Immature natural killer cell (primary cell): ENCODE measurements around the gene ERFL. TPM values are rescaled to one million over a fixed set of nuclear protein-coding genes. Genes with fewer than 3 reads are reported as not detected.
"Not testable (repeated sequence)": the region's sequence is repeated elsewhere in the genome, so short reads cannot be mapped to it uniquely, and the experiment has no call there.

Experiments
- DNase-seq, 3 donors: peaks; one replicate each; pipeline ENCODE4 v3.0.0; 2022; ENCODE audit warnings: mixed read lengths in 1 of 3
- H3K27ac Mint-ChIP-seq, 6 donors: one replicate each; pipeline ENCODE4 v1.8.0; 2020; ENCODE audit warnings: mixed read lengths in 6 of 6, mild to moderate bottlenecking in 5 of 6, inconsistent platforms in 4 of 6, moderate library complexity in 3 of 6
- H3K27me3 Mint-ChIP-seq, 3 donors: one replicate each; pipeline ENCODE4 v1.8.0; 2020 to 2021; ENCODE audit warnings: low read depth in 3 of 3, mild to moderate bottlenecking in 3 of 3, mixed read lengths in 3 of 3, moderate library complexity in 3 of 3, inconsistent platforms in 1 of 3
- H3K36me3 Mint-ChIP-seq, 3 donors: one replicate each; pipeline ENCODE4 v1.8.0; 2020; ENCODE audit warnings: mixed read lengths in 3 of 3, inconsistent platforms in 2 of 3, mild to moderate bottlenecking in 2 of 3
- H3K4me1 Mint-ChIP-seq, 2 donors: one replicate each; pipeline ENCODE4 v1.8.0; 2020; ENCODE audit warnings: inconsistent platforms in 2 of 2, mild to moderate bottlenecking in 2 of 2, mixed read lengths in 2 of 2, moderate library complexity in 1 of 2
- H3K4me3 Mint-ChIP-seq, 5 donors: one replicate each; pipeline ENCODE4 v1.8.0; 2020; ENCODE audit warnings: mild to moderate bottlenecking in 5 of 5, mixed read lengths in 5 of 5, inconsistent platforms in 3 of 5, moderate library complexity in 3 of 5
- H3K9me3 Mint-ChIP-seq, 6 donors: one replicate each; pipeline ENCODE4 v1.8.0; 2020; ENCODE audit warnings: mild to moderate bottlenecking in 6 of 6, mixed read lengths in 6 of 6, inconsistent platforms in 4 of 6, moderate library complexity in 3 of 6
- polyA plus RNA-seq, 3 donors: library from polyadenylated mRNA; unstranded; fragments of 300-500 nt; fragmentation: Illumina TruSeq; gene quantifications; one replicate each; pipeline ENCODE4 v1.2.3, GENCODE V29; 2021

ERFL gene
- polyA plus RNA-seq, 3 donors from 2014 or later: 0.11 TPM; not detected in 2

GRCh38 chr19:41957838-41958366 is 29.7 kb upstream of the ERFL start:
- peaks cover 0 to 5% (median 0%) of the 10 kb centered on the region in 3 donors for H3K27me3 Mint-ChIP-seq
- peak overlapping the region; percentile 86 to 97 (median 92) for H3K4me3 Mint-ChIP-seq

GRCh38 chr19:41957161-41957837 is 29.1 kb upstream of the ERFL start:
- Mint-ChIP-seq H3K4me1 (peaks cover 18 to 20% of the 10 kb centered on the region in 2 donors), H3K27ac (peak overlapping the region; percentile 83 to 96 (median 92)), H3K4me3 (peak overlapping the region; percentile 86 to 97 (median 92)), H3K27me3 (peaks cover 0 to 5% (median 0%) of the 10 kb centered on the region in 3 donors), H3K9me3 (no peaks in the 10 kb centered on the region), H3K36me3 (no peaks in the 10 kb centered on the region)
- DNase-seq: no peak

More at GRCh38 chr19:41957838-41958366, 29.7 kb upstream of the ERFL start:
- Mint-ChIP-seq H3K36me3 (no peaks in the 10 kb centered on the region), H3K27ac (peak overlapping the region; percentile 83 to 96 (median 92)), H3K9me3 (no peaks in the 10 kb centered on the region), H3K4me1 (peaks cover 18 to 20% of the 10 kb centered on the region in 2 donors)
- peak; percentile 54 to 57 (median 56) for DNase-seq

DNA sequence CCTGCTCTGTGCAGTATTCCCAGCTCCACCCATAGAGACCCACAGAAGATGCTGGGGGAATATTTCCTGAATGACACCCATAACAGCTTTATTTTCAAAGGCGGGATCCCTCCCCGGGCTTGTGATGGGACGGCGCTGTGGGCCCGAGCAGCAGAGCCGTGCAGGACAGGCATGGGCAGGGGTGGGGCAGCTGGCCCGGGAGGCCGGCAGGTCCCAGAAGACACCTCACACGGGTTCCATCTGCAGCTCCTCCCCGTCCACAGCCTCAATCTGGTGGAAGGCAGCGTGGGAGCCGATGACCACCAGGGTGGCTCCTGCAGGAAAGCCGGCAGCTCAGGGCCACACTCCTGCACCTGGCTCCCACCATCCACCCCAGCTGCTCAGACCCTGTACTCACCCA is 28.4 kb upstream of the ERFL start:
- H3K27ac Mint-ChIP-seq: peak overlapping the region in 1 of 6 donors; percentile 49
- no peak for DNase-seq
- no peaks in the 10 kb centered on the region for H3K9me3 Mint-ChIP-seq
- no peak overlapping the region for H3K4me3 Mint-ChIP-seq
- H3K4me1 Mint-ChIP-seq: peaks cover 21 to 22% of the 10 kb centered on the region in 2 donors
- no peaks in the 10 kb centered on the region for H3K36me3 Mint-ChIP-seq
- H3K27me3 Mint-ChIP-seq: peaks cover 0 to 5% (median 0%) of the 10 kb centered on the region in 3 donors

- H3K9me3 Mint-ChIP-seq: no peaks in the 10 kb centered on the region
- H3K36me3 Mint-ChIP-seq: no peaks in the 10 kb centered on the region
- H3K27ac Mint-ChIP-seq: no peak overlapping the region
- no peak overlapping the region for H3K4me3 Mint-ChIP-seq
- peaks cover 0 to 5% (median 0%) of the 10 kb centered on the region in 3 donors for H3K27me3 Mint-ChIP-seq
- H3K4me1 Mint-ChIP-seq: peaks cover 24 to 25% of the 10 kb centered on the region in 2 donors
- no peak for DNase-seq
These were observed 27.3 kb upstream of the ERFL start for GRCh38 chr19:41955521-41955920.

DNA sequence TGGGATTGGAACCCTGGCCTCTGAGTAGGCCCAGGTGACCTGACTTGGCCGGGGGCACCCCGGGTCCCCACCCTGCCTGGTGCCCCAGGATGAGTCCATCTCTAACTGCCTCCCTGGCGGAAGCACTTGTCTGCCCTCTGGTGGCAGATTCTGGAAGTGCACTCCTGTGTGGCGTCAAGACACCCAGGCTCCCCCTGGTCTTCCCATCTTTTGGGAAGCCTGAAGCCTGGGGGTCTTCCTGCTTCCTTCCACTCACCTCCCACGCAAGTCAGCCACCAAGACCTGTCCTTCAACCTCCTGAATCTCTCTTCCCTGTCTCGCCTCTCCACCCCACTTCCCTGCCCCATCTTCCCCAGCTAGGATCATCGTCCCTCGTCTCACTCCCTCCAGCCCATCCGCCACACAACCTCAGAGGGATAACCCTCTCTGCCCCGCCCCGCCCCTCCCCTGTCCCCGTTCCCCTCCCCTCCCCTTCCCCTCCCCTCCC is 23.5 kb upstream of the ERFL start:
- Mint-ChIP-seq H3K36me3 (no peaks in the 10 kb centered on the region), H3K4me1 (peaks cover 23 to 24% of the 10 kb centered on the region in 2 donors), H3K4me3 (no peak overlapping the region), H3K9me3 (no peaks in the 10 kb centered on the region), H3K27ac (peak overlapping the region in 5 of 6 donors; percentile 58 to 87 (median 87)), H3K27me3 (peaks cover 4 to 8% (median 5%) of the 10 kb centered on the region in 3 donors)
- DNase-seq: peak; percentile 79 to 81 (median 80)

DNA sequence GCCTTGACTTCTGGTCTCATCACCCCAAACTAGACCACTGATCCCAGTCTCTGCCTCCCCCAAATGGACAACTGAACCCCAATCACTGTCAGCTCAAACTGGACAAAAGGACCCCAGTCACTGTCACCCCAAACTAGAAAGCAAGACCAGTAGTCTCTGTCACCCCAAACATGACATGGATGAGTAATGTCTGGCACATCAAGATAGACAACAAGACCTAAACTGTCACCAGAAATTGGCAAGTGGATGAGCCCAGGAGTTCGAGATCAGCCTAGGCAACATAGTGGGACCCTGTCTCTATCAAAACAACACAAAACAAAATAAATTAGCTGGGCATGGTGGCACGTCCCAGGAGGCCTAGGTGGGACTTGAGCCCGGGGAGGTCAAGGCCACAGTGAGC is 18.8 kb upstream of the ERFL start:
- no peaks in the 10 kb centered on the region for H3K36me3 Mint-ChIP-seq
- DNase-seq: no peak

GRCh38 chr19:41945135-41945766 is 17.0 kb upstream of the ERFL start:
- no peaks in the 10 kb centered on the region for H3K36me3 Mint-ChIP-seq
- H3K4me3 Mint-ChIP-seq: peak overlapping the region; percentile 75 to 83 (median 80)
- peak; percentile 95 to 98 (median 96) for DNase-seq
- no peaks in the 10 kb centered on the region for H3K9me3 Mint-ChIP-seq
- H3K27ac Mint-ChIP-seq: peak overlapping the region; percentile 97 to 100 (median 98)
- peaks cover 57 to 61% of the 10 kb centered on the region in 2 donors for H3K4me1 Mint-ChIP-seq
- H3K27me3 Mint-ChIP-seq: peaks cover 18 to 32% (median 30%) of the 10 kb centered on the region in 3 donors

More for the DNA sequence above, 18.8 kb upstream of the ERFL start:
- H3K4me3 Mint-ChIP-seq: peak overlapping the region; percentile 64 to 74 (median 70)
- H3K27ac Mint-ChIP-seq: peak overlapping the region; percentile 90 to 98 (median 97)
- H3K9me3 Mint-ChIP-seq: no peaks in the 10 kb centered on the region
- peaks cover 13 to 25% (median 23%) of the 10 kb centered on the region in 3 donors for H3K27me3 Mint-ChIP-seq
- H3K4me1 Mint-ChIP-seq: peaks cover 55 to 56% of the 10 kb centered on the region in 2 donors

GRCh38 chr19:41944336-41944735 is 16.1 kb upstream of the ERFL start:
- H3K27me3 Mint-ChIP-seq: peaks cover 18 to 34% (median 32%) of the 10 kb centered on the region in 3 donors
- H3K27ac Mint-ChIP-seq: peak overlapping the region; percentile 97 to 100 (median 98)
- peaks cover 57 to 58% of the 10 kb centered on the region in 2 donors for H3K4me1 Mint-ChIP-seq
- H3K9me3 Mint-ChIP-seq: no peaks in the 10 kb centered on the region
- peak in 2 of 3 donors; percentile 40 to 52 for DNase-seq
- H3K36me3 Mint-ChIP-seq: no peaks in the 10 kb centered on the region
- peak overlapping the region in 4 of 5 donors; percentile 5 to 59 (median 43) for H3K4me3 Mint-ChIP-seq

DNA sequence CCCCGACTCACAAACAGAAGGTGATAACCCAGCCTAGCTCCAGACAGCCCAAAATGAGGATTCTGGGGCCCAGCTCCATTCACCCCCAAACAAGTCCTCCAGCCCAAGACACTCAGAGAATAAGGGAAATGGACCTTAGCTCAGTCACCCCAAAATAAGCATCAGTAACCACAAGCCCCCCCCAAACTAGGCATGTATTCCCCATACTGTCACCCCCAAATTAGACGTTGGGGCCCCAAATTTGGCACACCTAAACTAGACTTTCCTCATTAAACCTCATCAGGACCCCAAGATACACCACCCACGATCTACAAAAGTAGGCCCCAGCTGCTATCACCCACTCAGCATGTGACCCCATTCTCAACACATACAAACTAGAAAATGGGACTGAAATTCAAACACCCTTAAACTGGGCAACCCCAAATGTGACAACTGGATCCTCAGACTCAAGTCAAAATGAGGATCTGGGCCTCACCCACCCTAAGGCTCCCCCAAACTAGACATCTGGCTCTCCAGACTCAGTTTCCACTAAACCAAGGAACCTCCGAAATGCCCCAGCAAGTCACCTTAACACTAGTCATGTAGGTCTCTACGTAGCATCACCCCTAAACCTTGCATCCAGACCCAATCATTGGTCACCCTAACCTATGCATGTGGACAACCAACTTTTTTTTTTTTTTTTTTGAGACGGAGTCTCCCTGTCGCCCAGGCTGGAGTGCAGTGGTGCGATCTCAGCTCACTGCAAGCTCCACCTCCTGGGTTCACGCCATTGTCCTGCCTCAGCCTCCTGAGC is 13.4 kb upstream of the ERFL start:
- Mint-ChIP-seq H3K27me3 (peaks cover 15 to 35% (median 30%) of the 10 kb centered on the region in 3 donors), H3K36me3 (no peaks in the 10 kb centered on the region)
- DNase-seq: no peak

GRCh38 chr19:41940731-41941409 is 12.6 kb upstream of the ERFL start:
- Mint-ChIP-seq H3K9me3 (no peaks in the 10 kb centered on the region), H3K4me1 (peaks cover 44 to 52% of the 10 kb centered on the region in 2 donors), H3K27me3 (peaks cover 19 to 36% (median 34%) of the 10 kb centered on the region in 3 donors), H3K27ac (peak overlapping the region in 5 of 6 donors; percentile 78 to 92 (median 88)), H3K4me3 (peak overlapping the region; percentile 79 to 85 (median 81)), H3K36me3 (no peaks in the 10 kb centered on the region)
- DNase-seq: no peak

More for the DNA sequence above, 13.4 kb upstream of the ERFL start:
- Mint-ChIP-seq H3K9me3 (no peaks in the 10 kb centered on the region), H3K4me1 (peaks cover 46 to 52% of the 10 kb centered on the region in 2 donors), H3K27ac (peak overlapping the region; percentile 5 to 88 (median 72)), H3K4me3 (peak overlapping the region; percentile 43 to 63 (median 56))

DNA sequence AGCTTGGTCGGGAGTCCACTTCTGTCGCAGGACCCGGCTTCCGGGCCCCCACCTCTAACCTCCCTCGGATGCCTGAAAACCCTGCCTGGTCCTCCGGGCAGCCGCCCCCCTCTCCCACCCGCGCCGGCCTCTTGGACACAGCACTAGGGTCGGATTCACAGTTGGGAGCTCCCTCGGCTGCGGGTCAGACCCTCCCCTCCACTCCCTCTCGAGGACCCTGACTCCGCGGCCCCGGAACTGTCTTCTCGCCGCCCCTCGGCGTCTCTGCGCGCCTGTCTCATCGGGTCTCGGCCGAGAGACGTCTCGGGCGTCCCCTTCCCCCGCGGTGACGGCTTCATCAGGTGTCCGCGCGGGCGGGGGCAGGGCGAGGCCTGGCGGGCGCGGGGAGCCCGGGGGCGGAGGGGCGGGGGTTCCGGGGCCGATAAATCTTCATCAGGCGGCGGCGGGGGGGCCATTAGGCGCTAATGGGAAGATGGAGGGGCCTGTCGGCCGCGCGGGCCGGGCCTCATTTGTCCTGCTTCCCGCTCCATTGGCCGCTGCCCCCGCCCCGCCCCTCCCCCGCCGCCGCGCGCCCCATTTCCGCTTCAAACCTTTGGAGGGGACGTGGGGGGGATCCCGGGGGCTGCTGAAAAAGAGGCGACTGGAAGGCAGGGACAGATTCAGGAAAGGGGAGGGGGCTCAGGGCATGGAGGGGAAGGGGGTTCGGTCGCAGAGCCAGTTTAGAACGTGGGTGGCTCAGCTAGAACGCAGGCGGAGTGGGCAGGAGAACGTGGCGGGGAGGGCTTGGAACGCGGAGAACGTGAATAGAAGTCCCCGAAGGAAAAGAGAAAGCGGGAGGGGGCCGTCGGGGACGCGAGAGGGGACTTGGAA is 11.8 kb upstream of the ERFL start:
- Mint-ChIP-seq H3K27ac (peak overlapping the region in 5 of 6 donors; percentile 74 to 92 (median 88)), H3K4me1 (peaks cover 41 to 50% of the 10 kb centered on the region in 2 donors), H3K4me3 (peak overlapping the region; percentile 79 to 85 (median 81)), H3K36me3 (no peaks in the 10 kb centered on the region), H3K9me3 (no peaks in the 10 kb centered on the region), H3K27me3 (peaks cover 14 to 35% (median 30%) of the 10 kb centered on the region in 3 donors)
- DNase-seq: peak in 1 of 3 donors; percentile 38

GRCh38 chr19:41939209-41939608 is 11.0 kb upstream of the ERFL start:
- DNase-seq, H3K9me3 Mint-ChIP-seq, H3K4me3 Mint-ChIP-seq, H3K36me3 Mint-ChIP-seq: not testable (repeated sequence)
- Mint-ChIP-seq H3K27ac (peak overlapping the region in 1 of 6 donors; percentile 36), H3K27me3 (peaks cover 16 to 34% (median 25%) of the 10 kb centered on the region in 3 donors), H3K4me1 (peaks cover 38 to 50% of the 10 kb centered on the region in 2 donors)
